Astrocyte (in vitro differentiated cells and primary cell): ENCODE data around the gene FAM3B.

Experiments used
- CTCF ChIP-seq: IDR thresholded peaks from 2 replicates; pipeline ENCODE4 v1.5.1; 2011; ENCODE audit warnings: low read depth, mild to moderate bottlenecking, inconsistent platforms, low read length, moderate library complexity; ENCODE audit not compliant: insufficient read depth
- EZH2 ChIP-seq: IDR thresholded peaks from 2 replicates; pipeline ENCODE4 v1.6.1; 2012; ENCODE audit warnings: mild to moderate bottlenecking, low read length, inconsistent platforms; ENCODE audit not compliant: insufficient read depth

- TF ChIP-seq CTCF (no peak), EZH2 (no peak)
Observed at GRCh38 chr21:41338455-41338854, 21.9 kb downstream of the FAM3B start.
